ENCODE data around the gene MAS1L. TPM values are rescaled to one million over a fixed set of nuclear protein-coding genes. Genes with fewer than 3 reads are reported as not detected.

MAS1L gene, protein sequence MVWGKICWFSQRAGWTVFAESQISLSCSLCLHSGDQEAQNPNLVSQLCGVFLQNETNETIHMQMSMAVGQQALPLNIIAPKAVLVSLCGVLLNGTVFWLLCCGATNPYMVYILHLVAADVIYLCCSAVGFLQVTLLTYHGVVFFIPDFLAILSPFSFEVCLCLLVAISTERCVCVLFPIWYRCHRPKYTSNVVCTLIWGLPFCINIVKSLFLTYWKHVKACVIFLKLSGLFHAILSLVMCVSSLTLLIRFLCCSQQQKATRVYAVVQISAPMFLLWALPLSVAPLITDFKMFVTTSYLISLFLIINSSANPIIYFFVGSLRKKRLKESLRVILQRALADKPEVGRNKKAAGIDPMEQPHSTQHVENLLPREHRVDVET
- total RNA-seq: under 1 TPM in 1 of 2 donors, not detected in 1; 0.24 TPM
- long read RNA-seq: 0 reads

DNA sequence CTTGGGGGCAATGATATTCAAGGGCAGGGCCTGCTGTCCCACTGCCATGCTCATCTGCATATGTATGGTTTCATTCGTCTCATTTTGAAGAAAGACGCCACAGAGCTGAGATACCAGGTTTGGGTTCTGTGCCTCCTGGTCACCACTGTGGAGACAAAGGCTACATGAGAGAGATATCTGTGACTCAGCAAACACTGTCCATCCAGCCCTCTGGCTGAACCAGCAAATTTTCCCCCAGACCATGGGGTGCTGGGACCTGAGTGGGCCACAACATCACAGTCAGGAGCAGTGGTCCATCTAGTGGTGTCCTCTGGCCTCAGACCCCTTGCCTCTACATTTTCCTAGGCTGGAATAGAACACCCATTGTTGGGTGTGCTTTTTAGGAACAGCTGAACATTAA, at the start of gene MAS1L:
TSS of gene MAS1L (minus strand) at position 297 of the 400 bp plus-strand sequence. CDS start at position 243, 54 bp downstream.
- DNase-seq: no peak
- intact Hi-C loops (cut with DNase I): no loop called here
- no peak for ATAC-seq

DNA sequence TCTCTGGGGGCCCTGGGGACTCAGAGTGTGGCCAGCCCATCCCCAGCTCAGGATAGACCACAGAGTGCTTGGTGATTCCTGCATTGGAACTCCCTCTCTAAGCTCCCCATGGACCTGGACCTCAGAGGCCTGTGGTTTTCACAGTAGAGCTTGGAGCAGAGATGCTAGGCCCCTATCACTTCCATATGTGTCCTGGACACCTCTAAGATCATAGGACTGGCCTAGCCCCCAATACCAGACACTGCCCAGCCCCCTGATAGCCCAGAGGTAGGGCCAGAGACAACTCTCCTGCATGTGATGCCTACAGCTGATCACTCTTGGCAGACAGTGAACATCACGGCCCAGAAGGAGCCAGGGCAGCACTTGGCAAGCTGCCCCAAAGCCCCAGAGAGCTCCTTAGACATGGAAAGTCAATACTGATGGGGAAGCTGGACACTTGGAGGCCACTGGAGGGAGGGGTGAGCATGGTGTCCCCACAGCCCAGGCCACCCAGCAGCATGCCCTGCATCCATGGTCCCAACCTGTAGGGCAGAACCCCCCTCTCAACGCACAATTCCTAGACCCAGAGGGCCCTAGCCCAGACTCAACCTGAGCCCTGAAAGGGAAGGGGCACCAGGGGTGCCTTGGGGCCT, 44.7 kb upstream of the MAS1L start:
- intact Hi-C loops (cut with DNase I): no loop called here

GRCh38 chr6:29531668-29532067, 43.9 kb upstream of the MAS1L start:
- DNase-seq (no peak), ATAC-seq (no peak)
- intact Hi-C loops (cut with DNase I): no loop called here

More for the DNA sequence above, 44.7 kb upstream of the MAS1L start:
- ATAC-seq: no peak
- DNase-seq: no peak

- no peak for DNase-seq
- intact Hi-C loops (cut with DNase I): no loop called here
- ATAC-seq: no peak
Measured at GRCh38 chr6:29530671-29531310, 43.0 kb upstream of the MAS1L start.

GRCh38 chr6:29529956-29530355, 42.2 kb upstream of the MAS1L start:
- DNase-seq: no peak
- ATAC-seq: no peak
- intact Hi-C loops (cut with DNase I): no loop called here

DNA sequence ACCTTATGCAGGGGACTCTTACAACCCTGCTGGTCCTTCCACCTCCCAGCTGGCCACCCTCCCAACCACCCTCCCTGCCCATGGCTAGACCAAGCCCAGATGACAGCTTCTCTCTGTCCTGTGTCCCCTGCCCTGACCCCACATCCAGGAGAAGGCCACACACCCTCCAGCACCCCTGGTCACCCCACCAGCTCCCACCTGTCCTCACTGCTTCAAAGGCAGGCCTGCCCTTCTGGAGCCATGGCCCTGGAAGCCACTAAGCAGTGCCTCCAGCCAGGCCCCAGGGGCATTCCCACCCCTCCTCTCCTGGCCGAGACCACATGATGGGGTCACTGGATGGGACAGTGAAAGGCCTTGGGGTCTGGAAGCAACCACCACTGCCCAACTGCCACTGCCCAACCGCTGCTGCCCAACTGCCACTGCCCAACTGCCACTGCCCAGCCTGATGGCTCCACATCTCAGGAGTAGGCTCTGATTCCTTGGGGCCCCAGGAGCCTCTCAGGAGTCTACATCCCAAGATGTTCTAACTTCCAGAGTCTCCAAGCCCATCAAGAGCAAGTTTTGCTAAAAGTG, 41.3 kb upstream of the MAS1L start:
- intact Hi-C loops (cut with DNase I): no loop called here
- DNase-seq (no peak), ATAC-seq (no peak)

DNA sequence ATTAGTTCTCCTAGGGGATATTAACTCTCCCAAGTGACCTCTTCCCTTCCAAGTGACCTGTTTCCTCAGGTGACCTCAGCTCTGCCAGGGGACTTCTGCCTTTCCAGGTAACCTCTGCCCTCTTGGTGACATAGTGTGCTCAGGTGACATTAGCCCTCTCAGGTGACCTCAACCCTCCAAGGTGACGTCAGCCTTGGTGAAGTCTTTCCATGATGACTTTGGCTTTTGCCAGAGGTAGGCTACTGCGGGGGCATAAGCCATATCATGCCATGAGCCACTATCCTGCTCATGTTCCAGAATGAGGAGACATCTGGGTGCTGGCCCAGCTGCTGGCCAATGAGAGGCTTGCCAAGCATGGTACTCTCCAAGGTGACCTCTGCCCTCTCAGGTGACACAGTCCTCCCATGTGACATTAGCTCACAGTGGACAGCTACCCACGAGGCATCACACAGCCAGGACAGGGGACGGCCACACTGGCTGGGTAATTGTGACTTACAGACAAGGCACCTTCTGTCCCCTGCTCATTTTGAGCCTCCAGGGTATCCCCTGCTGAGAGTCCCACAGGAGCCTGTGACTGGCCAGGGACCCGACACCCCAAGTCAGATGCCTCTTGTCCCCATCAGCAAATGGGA, 40.7 kb upstream of the MAS1L start:
- ATAC-seq: no peak
- intact Hi-C loops (cut with DNase I): no loop called here
- no peak for DNase-seq

DNA sequence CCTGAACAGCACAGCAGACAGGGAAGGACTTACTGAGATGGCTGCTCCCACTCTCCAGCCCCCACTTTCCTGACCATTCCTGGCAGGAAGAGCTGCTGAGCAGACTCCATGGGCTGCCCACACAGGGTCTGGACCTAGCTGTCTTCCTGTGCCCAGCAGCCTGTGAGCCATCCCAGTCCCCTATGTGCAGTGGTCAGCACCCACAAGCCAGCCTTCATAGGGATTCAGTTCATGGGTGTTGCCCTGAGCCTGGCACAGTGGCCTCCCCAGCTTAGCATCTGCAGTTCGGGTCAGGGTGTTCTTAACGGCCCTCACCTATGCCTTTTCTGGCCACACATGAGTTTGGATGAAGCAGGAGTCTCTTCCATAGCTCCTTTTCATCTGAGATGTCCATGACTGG, 39.8 kb upstream of the MAS1L start:
- intact Hi-C loops (cut with DNase I): no loop called here
- ATAC-seq: no peak
- no peak for DNase-seq

DNA sequence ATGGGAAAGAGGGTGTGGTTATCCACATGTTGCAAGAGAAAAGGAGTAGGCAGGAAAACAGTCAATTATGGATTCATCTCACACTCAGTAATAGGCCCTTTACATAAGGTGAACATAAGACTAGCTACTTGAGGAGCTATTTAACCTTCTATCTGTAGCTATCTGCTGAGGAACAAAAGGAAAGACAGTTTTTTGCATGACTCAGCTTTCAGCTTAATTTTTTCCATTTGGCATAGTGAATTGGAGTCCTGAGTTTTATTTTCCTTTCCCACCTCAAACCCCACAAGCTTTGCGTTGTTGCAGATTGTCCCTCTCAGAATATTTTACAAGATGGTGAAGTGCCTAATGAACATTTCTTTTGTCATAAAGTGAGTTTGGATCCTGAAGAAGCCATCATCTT, 39.4 kb upstream of the MAS1L start:
- intact Hi-C loops (cut with DNase I): no loop called here
- DNase-seq (no peak), ATAC-seq (no peak)

- ATAC-seq: no peak
- intact Hi-C loops (cut with DNase I): no loop called here
- no peak for DNase-seq
Measured at GRCh38 chr6:29525311-29525639, 37.5 kb upstream of the MAS1L start.

DNA sequence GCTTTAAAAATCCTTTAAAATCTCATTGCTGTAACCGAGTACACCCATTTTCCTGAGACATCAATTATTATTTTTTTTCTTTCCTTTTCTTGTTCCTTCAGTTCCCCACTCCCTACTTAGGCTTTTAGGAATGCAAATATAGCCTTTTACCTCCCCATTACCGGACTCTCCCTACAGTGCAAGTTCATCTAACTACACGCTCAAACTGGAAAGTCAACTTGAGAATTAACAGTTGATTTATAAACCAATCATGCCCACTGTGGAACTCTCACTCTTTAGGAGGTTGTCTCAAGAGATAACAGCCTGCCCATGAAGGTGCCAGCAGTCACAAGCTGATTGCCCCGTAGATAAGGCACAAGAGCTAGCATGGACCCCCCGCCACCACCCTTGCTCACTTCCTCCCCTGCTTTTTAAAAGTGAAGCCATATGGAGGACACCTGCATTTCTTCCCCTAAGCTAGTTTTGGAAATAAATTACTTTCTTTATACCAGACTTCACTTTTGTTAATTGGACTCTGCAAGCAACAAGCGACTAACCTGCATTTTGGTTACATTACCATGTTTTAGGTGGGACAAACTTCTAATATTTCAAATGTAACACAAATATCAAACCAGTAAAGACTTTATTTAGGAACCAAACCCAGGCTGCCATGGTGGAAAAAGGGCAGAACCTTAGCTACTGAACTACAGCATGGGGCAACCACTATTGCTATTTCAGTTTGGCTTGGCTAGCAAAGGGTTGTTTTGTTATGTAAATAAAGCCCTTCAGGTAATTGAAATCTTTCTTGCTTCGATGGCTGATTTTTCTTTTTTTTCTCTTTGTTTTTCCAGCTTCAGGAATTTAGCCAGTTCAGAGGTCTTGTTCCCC, 36.9 kb upstream of the MAS1L start:
- ATAC-seq (no peak), DNase-seq (no peak)
- intact Hi-C loops (cut with DNase I): no loop called here

DNA sequence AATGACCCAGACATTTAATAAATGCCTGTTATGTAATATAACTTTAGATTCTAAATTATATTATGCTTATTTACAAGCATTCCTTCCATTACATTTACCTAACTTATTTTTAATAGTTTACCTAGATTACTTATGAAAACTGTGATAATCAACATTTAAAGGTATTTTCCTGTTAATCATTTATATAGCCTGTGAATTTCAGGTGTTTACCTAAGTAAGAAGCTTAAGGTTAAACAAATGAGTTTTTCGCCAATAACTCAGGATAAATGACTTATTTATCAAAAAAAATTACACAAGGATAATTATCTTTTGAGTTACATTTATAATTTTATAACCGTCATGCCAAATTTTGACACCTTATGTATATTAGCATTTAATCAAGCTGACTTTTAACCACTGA, 36.3 kb upstream of the MAS1L start:
- ATAC-seq (no peak), DNase-seq (no peak)
- intact Hi-C loops (cut with DNase I): no loop called here

GRCh38 chr6:29522227-29522626, 34.5 kb upstream of the MAS1L start:
- no peak for ATAC-seq

GRCh38 chr6:29521006-29521680, 33.4 kb upstream of the MAS1L start:
- no peak for DNase-seq
- intact Hi-C loops (cut with DNase I): no loop called here

More at GRCh38 chr6:29522227-29522626, 34.5 kb upstream of the MAS1L start:
- DNase-seq: no peak
- intact Hi-C loops (cut with DNase I): no loop called here

DNA sequence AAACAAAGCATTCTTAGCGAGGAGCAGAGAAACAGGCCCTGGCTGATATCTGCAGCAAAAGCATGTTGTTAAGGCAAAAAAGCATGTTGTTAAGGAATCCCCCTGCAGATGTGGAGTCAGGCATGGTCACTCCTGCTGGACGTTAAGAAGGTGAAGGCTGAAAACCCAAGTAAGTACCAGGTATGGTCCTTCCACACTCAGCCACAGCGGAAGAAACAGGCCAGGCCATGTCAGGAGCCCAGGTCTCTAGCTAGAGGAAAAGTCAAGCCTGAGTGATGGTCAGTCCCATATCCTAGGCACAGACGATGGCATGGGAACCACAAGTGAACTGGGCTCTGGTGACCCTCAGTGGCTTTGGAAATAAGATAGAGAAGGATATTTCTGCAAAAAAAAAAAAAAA, 32.5 kb upstream of the MAS1L start:
- ATAC-seq (no peak), DNase-seq (no peak)
- intact Hi-C loops (cut with DNase I): no loop called here

More at GRCh38 chr6:29521006-29521680, 33.4 kb upstream of the MAS1L start:
- ATAC-seq: no peak

DNA sequence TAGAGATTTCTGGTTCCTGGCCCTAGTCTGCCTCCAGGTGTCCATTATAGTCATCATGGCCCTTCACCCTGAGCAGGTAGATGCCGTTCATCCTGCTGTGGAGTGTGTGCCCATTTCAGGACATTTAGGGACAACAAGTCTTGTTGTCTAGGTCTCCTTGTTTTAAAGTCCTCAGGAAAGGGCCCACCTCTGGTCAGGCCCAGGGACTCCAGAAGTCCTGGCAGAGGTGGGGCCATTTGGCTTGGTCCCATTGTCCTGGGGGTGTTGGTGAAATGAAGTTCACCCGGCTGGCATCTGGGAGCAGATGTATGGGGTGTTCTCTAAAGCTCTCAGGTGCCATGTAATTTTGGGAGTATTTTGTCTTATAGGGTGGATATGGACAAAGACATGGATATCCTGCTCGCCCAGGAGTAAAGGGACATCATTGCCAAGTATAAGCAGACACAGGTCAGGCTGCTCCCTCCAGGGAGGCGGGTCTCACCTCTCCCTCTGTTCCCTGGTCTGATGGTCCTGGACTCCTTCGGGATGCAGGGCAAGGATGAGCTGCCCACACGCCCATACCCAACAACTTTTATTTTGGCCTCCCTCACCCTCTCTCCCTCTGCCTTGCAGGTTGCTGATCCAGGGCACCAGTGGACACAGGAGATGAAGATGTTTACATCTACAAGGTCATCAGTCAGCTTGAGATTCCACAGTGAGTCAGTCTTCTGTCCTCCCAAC, 31.7 kb upstream of the MAS1L start:
- intact Hi-C loops (cut with DNase I): no loop called here
- DNase-seq (no peak), ATAC-seq (no peak)

GRCh38 chr6:29517728-29518440, 30.1 kb upstream of the MAS1L start:
- ATAC-seq: no peak
- DNase-seq: no peak
- intact Hi-C loops (cut with DNase I): no loop called here

All from left cardiac atrium (tissue), 4 donors.